SK-N-SH (cell line): ENCODE measurements around the gene OLFML2A. TPM values are rescaled to one million over a fixed set of nuclear protein-coding genes. Genes with fewer than 3 reads are reported as not detected.

Experiments used
- CTCF ChIA-PET: fragments of 300-600, 350-600 bp; formaldehyde crosslinking; extraction: SDS; loops from one replicate; lab custom pipeline; 2021; lab: Yijun Ruan, JAX
- POLR2A ChIA-PET: fragments of 350-600 bp; sonication (Branson Sonifier 250); formaldehyde crosslinking; extraction: SDS; loops from one replicate; lab custom pipeline; 2020; ENCODE audit warnings: antibody characterized with exemption, inconsistent platforms; lab: Yijun Ruan, JAX
- DNase-seq: peaks from one replicate; pipeline ENCODE4 v3.0.0; 2012
- H2AFZ ChIP-seq: fragments of 200-600 bp; sonication (generic); 2 replicates; pipeline ENCODE4 v1.8.1; 2016; ENCODE audit warnings: antibody characterized with exemption, mild to moderate bottlenecking, low read depth
- H3F3A ChIP-seq: fragments of 200-600 bp; sonication (generic); replicated peaks from 2 replicates; pipeline ENCODE3; 2016; ENCODE audit warnings: antibody characterized with exemption, mild to moderate bottlenecking; ENCODE audit not compliant: insufficient read depth
- H3K27ac ChIP-seq, 2 experiments: fragments of 200-500 bp in 1 of 2; fragments of 200-600 bp in 1 of 2; sonication (Bioruptor generic) in 1 of 2; sonication (generic), shearing (Covaris generic) in 1 of 2; 2 replicates each; pipeline versions ENCODE4 v1.5.1 to v1.6.1; 2014 to 2016; ENCODE audit warnings: low read depth in 2 of 2, inconsistent platforms in 1 of 2, low read length in 1 of 2, mild to moderate bottlenecking in 1 of 2, mixed read lengths in 1 of 2
- H3K27me3 ChIP-seq: fragments of 200-600 bp; sonication (generic), shearing (Covaris generic); 2 replicates; pipeline ENCODE4 v1.6.1; 2016; ENCODE audit warnings: mixed run types; ENCODE audit not compliant: insufficient read depth
- H3K36me3 ChIP-seq, 2 experiments: fragments of 200-500 bp in 1 of 2; fragments of 200-600 bp in 1 of 2; sonication (Bioruptor generic) in 1 of 2; sonication (generic) in 1 of 2; replicated peaks in 1 of 2; 2 replicates each; pipeline versions ENCODE3 to v1.5.1; 2014 to 2016; ENCODE audit warnings: low read length in 1 of 2, mild to moderate bottlenecking in 1 of 2; ENCODE audit not compliant: insufficient read depth in 2 of 2, control insufficient read depth in 1 of 2
- H3K4me1 ChIP-seq, 2 experiments: fragments of 200-500 bp in 1 of 2; fragments of 200-600 bp in 1 of 2; sonication (Bioruptor generic) in 1 of 2; sonication (generic), shearing (Covaris generic) in 1 of 2; 2 replicates each; pipeline versions ENCODE4 v1.5.1 to v1.6.1; 2014 to 2016; ENCODE audit warnings: low read depth in 1 of 2, low read length in 1 of 2, mixed run types in 1 of 2; ENCODE audit not compliant: insufficient read depth in 2 of 2, control insufficient read depth in 1 of 2
- H3K4me2 ChIP-seq: fragments of 200-600 bp; sonication (generic), shearing (Covaris generic); 2 replicates; pipeline ENCODE4 v1.6.1; 2017; ENCODE audit warnings: mixed run types
- H3K4me3 ChIP-seq, 2 experiments: fragments of 200-500 bp in 1 of 2; fragments of 200-600 bp in 1 of 2; sonication (Bioruptor generic) in 1 of 2; sonication (generic), shearing (Covaris generic) in 1 of 2; 2 replicates each; pipeline versions ENCODE4 v1.5.1 to v1.8.1; 2014 to 2016; ENCODE audit warnings: low read depth in 2 of 2, inconsistent platforms in 1 of 2, low read length in 1 of 2, mild to moderate bottlenecking in 1 of 2, mixed read lengths in 1 of 2, moderate library complexity in 1 of 2
- H3K79me2 ChIP-seq: fragments of 200-600 bp; sonication (generic); 2 replicates; pipeline ENCODE4 v1.8.1; 2017; ENCODE audit warnings: mild to moderate bottlenecking; ENCODE audit not compliant: insufficient read depth
- H3K9ac ChIP-seq: fragments of 200-600 bp; sonication (generic); 2 replicates; pipeline ENCODE4 v1.6.1; 2017; ENCODE audit warnings: mixed run types
- H3K9me2 ChIP-seq: fragments of 200-600 bp; sonication (generic); 2 replicates; pipeline ENCODE4 v1.6.1; 2017; ENCODE audit warnings: mixed run types
- H3K9me3 ChIP-seq: fragments of 200-600 bp; sonication (generic); 2 replicates; pipeline ENCODE4 v1.6.1; 2017; ENCODE audit warnings: mixed run types, mild to moderate bottlenecking, moderate library complexity
- H4K20me1 ChIP-seq: fragments of 200-600 bp; sonication (generic); 2 replicates; pipeline ENCODE4 v1.6.1; 2017; ENCODE audit warnings: mild to moderate bottlenecking, mixed run types; ENCODE audit not compliant: insufficient read depth
- FOSL2 ChIP-seq: IDR thresholded peaks from 2 replicates; pipeline ENCODE4 v1.4.0; 2012; ENCODE audit warnings: low read depth, mild to moderate bottlenecking, moderate library complexity, borderline replicate concordance
- FOXJ3 ChIP-seq: sonication (generic); formaldehyde crosslinking; IDR thresholded peaks from 2 replicates; pipeline ENCODE4 v1.5.1; 2020; ENCODE audit warnings: mild to moderate bottlenecking, missing genetic modification reagents
- GATA2 ChIP-seq: sonication (generic); formaldehyde crosslinking; IDR thresholded peaks from 2 replicates; pipeline ENCODE4 v1.5.0; 2020; ENCODE audit warnings: mild to moderate bottlenecking, missing genetic modification reagents
- IRF3 ChIP-seq: fragments of 150-350 bp; IDR thresholded peaks from 2 replicates; pipeline ENCODE4 v1.6.1; 2016; ENCODE audit warnings: mild to moderate bottlenecking, low read depth, low read length
- JUND ChIP-seq: IDR thresholded peaks from 2 replicates; pipeline ENCODE4 v1.4.0; 2012
- MAX ChIP-seq: IDR thresholded peaks from 2 replicates; pipeline ENCODE4 v1.4.0; 2012; ENCODE audit warnings: low read depth
- MXI1 ChIP-seq: IDR thresholded peaks from 2 replicates; pipeline ENCODE4 v1.6.1; 2012; ENCODE audit warnings: mild to moderate bottlenecking, low read depth, low read length, improper control_type of control experiment
- PBX3 ChIP-seq: IDR thresholded peaks from 2 replicates; pipeline ENCODE4; 2012
- POLR2AphosphoS5 ChIP-seq: IDR thresholded peaks from 2 replicates; pipeline ENCODE4 v1.6.1; 2012; ENCODE audit warnings: low read depth, low read length
- RFX5 ChIP-seq: IDR thresholded peaks from 2 replicates; pipeline ENCODE4 v1.6.1; 2012; ENCODE audit warnings: mild to moderate bottlenecking, improper control_type of control experiment, low read length
- RXRA ChIP-seq: IDR thresholded peaks from 2 replicates; pipeline ENCODE4 v1.4.0; 2012; ENCODE audit warnings: low read depth, mild to moderate bottlenecking, borderline replicate concordance
- SMC3 ChIP-seq: IDR thresholded peaks from 2 replicates; pipeline ENCODE4 v1.6.1; 2012; ENCODE audit warnings: low read depth, low read length, improper control_type of control experiment
- TAF1 ChIP-seq: IDR thresholded peaks from 2 replicates; pipeline ENCODE4 v1.6.1; 2012; ENCODE audit warnings: low read depth, mild to moderate bottlenecking, low read length, moderate library complexity, borderline replicate concordance
- YY1 ChIP-seq: IDR thresholded peaks from 2 replicates; pipeline ENCODE4 v1.4.0; 2012; ENCODE audit warnings: low read depth, mild to moderate bottlenecking
- WGBS: methylation state at CpG from one replicate; pipeline ENCODE4 v1.1.6; 2017; ENCODE audit warnings: low lambda C conversion rate; 5-methylcytosine and 5-hydroxymethylcytosine counted together
- polyA plus RNA-seq, 3 experiments: library from polyadenylated mRNA; depleted of rRNA; stranded (reverse); fragments of >200 nt; gene quantifications; 2 replicates each; pipeline ENCODE4 v1.2.3, GENCODE V29; 2012

Gene OLFML2A
- polyA plus RNA-seq, 1 of the 3 experiments (the other 2 are of a cell fraction): 7.7 TPM

GRCh38 chr9:124853605-124854143, 76.7 kb downstream of the OLFML2A start:
- peaks cover 28% of the 10 kb centered on the region for H4K20me1 ChIP-seq
- no peaks in the 10 kb centered on the region for H3K9me2 ChIP-seq
- peak overlapping the region; percentile 30; the same call in 1 of the 2 replicates for H3K9ac ChIP-seq
- H3K4me3 ChIP-seq: peak overlapping the region; percentile 45 to 62
- H2AFZ ChIP-seq: peak overlapping the region; percentile 81; the same call in 1 of the 2 replicates
- peaks cover 3% of the 10 kb centered on the region; the same call in 1 of the 2 replicates for H3K79me2 ChIP-seq
- peaks cover 33% of the 10 kb centered on the region for H3F3A ChIP-seq
- peaks cover 0 to 7% of the 10 kb centered on the region in 2 experiments; a peak in 1 of 4 replicates for H3K4me1 ChIP-seq
- H3K36me3 ChIP-seq: peaks cover 11 to 24% of the 10 kb centered on the region in 2 experiments
- no peaks in the 10 kb centered on the region for H3K9me3 ChIP-seq
- no peaks in the 10 kb centered on the region for H3K27me3 ChIP-seq
- no peak overlapping the region for H3K27ac ChIP-seq
- WGBS: 73% methylated on average over 7 of the region's 11 CpGs
- CTCF ChIA-PET: interaction anchor here (0.5 to 33.6 kb wide), 56 partner anchors 9 to 1637 kb away, joined by 3 to 1436 read pairs (median 5); partner anchors contain the start of genes ARPC5L, NR6A1, OLFML2A and RPL35
- H3K4me2 ChIP-seq: peak overlapping the region; percentile 77
- DNase-seq: no peak
- TF ChIP-seq JUND (no peak), SMC3 (no peak)
- TF ChIP-seq, all 33 proteins: peak for 0
- POLR2A ChIA-PET: interaction anchor here (1.9 to 5.0 kb wide), 2 partner anchors 8 to 82 kb away, joined by 12 to 42 read pairs; partner anchors contain the start of genes ARPC5L, NR6A1 and RPL35

- Histone ChIP-seq H3K9me2 (no peaks in the 10 kb centered on the region), H3K9ac (no peak overlapping the region), H3K4me1 (peaks cover 0 to 12% of the 10 kb centered on the region in 2 experiments; a peak in 1 of 4 replicates), H2AFZ (no peak overlapping the region), H3K27ac (no peak overlapping the region), H3K9me3 (no peaks in the 10 kb centered on the region), H3K4me3 (no peak overlapping the region), H3K36me3 (peaks cover 16 to 29% of the 10 kb centered on the region in 2 experiments), H3F3A (peaks cover 38% of the 10 kb centered on the region), H4K20me1 (peaks cover 32% of the 10 kb centered on the region), H3K4me2 (no peak overlapping the region), H3K27me3 (no peaks in the 10 kb centered on the region), H3K79me2 (peaks cover 8% of the 10 kb centered on the region; the same call in 1 of the 2 replicates)
- DNase-seq: no peak
- no peak for TF ChIP-seq PBX3
- TF ChIP-seq FOXJ3 (CRISPR knock-in tag): no peak
- ChIA-PET POLR2A (interaction anchor here (1.9 to 5.0 kb wide), 2 partner anchors 8 to 82 kb away, joined by 12 to 42 read pairs; partner anchors contain the start of genes ARPC5L, NR6A1 and RPL35), CTCF (interaction anchor here (0.8 to 33.6 kb wide), 23 partner anchors 9 to 1637 kb away, joined by 3 to 1436 read pairs (median 9); partner anchors contain the start of genes ARPC5L, NR6A1, OLFML2A and RPL35)
- WGBS: 93% methylated on average over 7 of the region's 8 CpGs
Measured at GRCh38 chr9:124854161-124854560, 77.2 kb downstream of the OLFML2A start.

- no peak overlapping the region for H3K4me3 ChIP-seq
- H3K9me3 ChIP-seq: no peaks in the 10 kb centered on the region
- no peak for DNase-seq
- no peak overlapping the region for H3K4me2 ChIP-seq
- ChIA-PET CTCF (interaction anchor here (1.2 to 33.6 kb wide), 8 partner anchors 19 to 520 kb away, joined by 3 to 1436 read pairs (median 42); partner anchors contain the start of genes NR6A1 and OLFML2A), POLR2A (interaction anchor here (0.6 to 5.0 kb wide), 4 partner anchors 8 to 288 kb away, joined by 3 to 42 read pairs (median 4); partner anchors contain the start of genes NR6A1 and SCAI)
- H4K20me1 ChIP-seq: peaks cover 39% of the 10 kb centered on the region
- H3K9me2 ChIP-seq: no peaks in the 10 kb centered on the region
- 68% methylated on average over 7 of the region's 7 CpGs for WGBS
- H3F3A ChIP-seq: peaks cover 41% of the 10 kb centered on the region
- peaks cover 6 to 19% of the 10 kb centered on the region in 2 experiments; a peak in 1 of 4 replicates for H3K4me1 ChIP-seq
- no peaks in the 10 kb centered on the region for H3K27me3 ChIP-seq
- H3K9ac ChIP-seq: no peak overlapping the region
- no peak overlapping the region for H2AFZ ChIP-seq
- TF ChIP-seq FOXJ3 (CRISPR knock-in tag) (no peak), RFX5 (no peak), YY1 (no peak), TAF1 (no peak), GATA2 (CRISPR knock-in tag) (no peak), IRF3 (no peak), MXI1 (no peak), PBX3 (no peak), RXRA (no peak), MAX (no peak), FOSL2 (no peak), POLR2AphosphoS5 (no peak)
- H3K27ac ChIP-seq: no peak overlapping the region
- H3K36me3 ChIP-seq: peaks cover 23 to 36% of the 10 kb centered on the region in 2 experiments
- H3K79me2 ChIP-seq: peaks cover 14% of the 10 kb centered on the region
Measured at GRCh38 chr9:124854822-124855221, 77.9 kb downstream of the OLFML2A start.
